ENCODE data around the gene TMEM132A.

TMEM132A gene

GRCh38 chr11:60913793-60914632 lies 10.2 kb upstream of the TMEM132A start, which contains the start of gene TMEM109:
TMEM109 (plus strand) TSS chr11:60914158; CDS start chr11:60919694, 5,536 bp downstream.
- H3K27ac ChIP-seq: peak within 1 kb of the TSS; percentile 90
- TF ChIP-seq, protein P1, sequence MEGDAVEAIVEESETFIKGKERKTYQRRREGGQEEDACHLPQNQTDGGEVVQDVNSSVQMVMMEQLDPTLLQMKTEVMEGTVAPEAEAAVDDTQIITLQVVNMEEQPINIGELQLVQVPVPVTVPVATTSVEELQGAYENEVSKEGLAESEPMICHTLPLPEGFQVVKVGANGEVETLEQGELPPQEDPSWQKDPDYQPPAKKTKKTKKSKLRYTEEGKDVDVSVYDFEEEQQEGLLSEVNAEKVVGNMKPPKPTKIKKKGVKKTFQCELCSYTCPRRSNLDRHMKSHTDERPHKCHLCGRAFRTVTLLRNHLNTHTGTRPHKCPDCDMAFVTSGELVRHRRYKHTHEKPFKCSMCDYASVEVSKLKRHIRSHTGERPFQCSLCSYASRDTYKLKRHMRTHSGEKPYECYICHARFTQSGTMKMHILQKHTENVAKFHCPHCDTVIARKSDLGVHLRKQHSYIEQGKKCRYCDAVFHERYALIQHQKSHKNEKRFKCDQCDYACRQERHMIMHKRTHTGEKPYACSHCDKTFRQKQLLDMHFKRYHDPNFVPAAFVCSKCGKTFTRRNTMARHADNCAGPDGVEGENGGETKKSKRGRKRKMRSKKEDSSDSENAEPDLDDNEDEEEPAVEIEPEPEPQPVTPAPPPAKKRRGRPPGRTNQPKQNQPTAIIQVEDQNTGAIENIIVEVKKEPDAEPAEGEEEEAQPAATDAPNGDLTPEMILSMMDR (conservative IDR thresholded peaks at IDR 0.05): no peak

DNA sequence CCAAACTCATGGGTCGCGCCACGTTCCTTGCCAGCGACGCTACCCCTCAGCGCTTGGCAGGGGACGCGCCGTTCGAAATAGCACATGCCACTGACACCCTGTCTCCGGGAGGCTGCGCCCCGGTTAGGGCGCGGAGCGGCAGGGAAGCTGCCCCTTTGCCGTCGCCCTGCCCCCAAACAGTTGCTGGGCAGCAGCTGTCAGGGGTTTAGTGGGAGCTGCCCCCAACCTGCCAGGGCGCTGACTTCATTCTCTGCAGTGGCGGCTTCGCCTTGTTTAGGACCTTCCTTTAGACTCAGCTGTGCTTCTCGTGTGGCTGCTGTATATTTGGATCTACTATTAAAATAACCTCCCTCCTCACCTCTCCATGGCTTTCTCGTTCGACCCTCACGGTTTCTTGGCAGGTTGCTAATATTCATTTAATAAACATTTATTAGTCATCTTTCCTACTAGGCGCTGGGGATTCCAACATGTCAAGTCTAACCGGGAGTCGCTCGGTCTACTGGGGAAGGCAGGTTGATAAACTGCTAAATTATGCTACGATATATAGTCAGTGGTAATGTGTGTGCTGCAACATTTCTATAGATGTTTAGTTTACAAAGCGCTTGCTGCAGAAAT lies 9.5 kb upstream of the TMEM132A start:
- H3K27ac ChIP-seq: peak overlapping the region; percentile 90
- TF ChIP-seq, protein P1 (conservative IDR thresholded peaks at IDR 0.05): no peak

DNA sequence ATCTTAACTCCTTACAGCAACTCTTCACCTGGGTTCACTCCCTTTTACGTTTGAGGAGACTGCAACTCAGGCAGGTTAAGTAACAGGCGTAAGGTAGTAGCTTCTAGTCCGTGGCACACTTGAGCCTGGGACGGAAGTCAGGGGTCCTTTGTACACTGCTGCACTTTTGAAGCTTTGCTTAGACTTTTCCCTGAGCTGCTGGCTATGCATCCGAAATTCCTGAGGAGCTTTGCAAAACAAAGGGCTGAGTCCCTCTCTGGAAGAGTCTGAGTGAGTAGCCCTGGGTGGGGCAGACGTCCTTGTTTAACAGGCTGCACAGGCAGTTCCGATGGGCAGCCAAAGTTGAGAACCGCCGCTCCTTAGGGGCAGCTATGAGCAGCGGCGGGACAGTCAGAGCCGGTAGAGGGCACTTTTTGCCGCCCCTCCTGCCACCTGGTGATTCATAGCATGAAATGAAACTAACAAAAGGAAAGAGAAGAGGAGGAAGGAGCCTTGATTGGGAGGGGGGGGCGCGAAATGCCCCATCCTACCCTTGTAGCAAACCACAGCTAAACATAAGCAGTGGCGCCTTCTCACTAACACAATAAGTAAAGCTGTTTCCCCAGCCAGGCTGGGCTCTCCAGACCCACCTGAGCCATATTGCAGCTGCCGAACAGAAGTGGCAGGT lies 8.9 kb upstream of the TMEM132A start:
- TF ChIP-seq, protein P1 (conservative IDR thresholded peaks at IDR 0.05): peak; percentile 62
- peak overlapping the region; percentile 90 for H3K27ac ChIP-seq

DNA sequence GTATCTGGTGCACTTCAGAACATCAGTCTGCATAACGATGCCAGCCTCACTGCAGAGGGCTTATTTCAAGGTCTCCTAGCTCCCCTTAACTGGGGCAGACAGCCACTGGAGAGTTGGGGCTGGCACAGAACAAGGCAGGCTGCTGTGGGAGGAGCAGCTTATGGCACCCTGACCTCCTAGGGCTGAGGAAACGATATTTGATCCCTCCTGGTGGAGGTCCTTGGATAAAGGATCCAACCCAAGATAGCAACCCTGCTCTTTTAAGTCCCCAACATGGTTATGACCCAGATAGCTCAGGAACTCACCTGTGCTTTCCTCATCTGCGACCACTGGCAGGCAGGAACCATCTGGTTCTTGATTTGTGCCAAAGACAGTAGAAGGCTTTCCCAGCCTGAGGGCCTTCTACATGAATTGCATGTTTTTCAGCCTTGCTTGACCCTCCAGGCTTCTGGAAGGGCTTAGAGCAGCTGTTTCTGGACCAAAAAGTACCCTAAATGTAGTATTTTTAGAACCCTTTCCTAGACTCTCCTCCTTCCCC lies 7.5 kb upstream of the TMEM132A start:
- H3K27ac ChIP-seq: no peak overlapping the region
- TF ChIP-seq, protein P1 (conservative IDR thresholded peaks at IDR 0.05): no peak

DNA sequence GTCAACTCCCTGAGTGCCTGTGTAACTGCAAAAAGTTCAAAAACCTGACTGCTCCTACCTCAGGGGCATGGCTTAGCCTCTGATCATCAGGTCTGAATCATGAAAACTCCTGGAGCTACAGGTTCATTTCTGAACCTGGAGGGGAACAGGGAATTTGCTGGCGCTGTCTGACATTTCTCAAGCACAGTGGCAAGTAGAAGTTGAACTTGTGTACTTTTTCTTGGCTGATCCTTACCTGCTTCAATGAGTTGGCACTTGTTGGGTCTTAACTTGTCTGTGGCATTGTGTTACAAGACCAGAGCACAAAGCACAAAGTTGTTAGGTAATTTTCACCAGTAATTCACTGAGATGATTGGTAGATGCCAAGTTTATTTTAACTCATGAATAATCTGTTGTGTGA lies 7.0 kb upstream of the TMEM132A start:
- TF ChIP-seq, protein P1 (conservative IDR thresholded peaks at IDR 0.05): no peak
- no peak overlapping the region for H3K27ac ChIP-seq

DNA sequence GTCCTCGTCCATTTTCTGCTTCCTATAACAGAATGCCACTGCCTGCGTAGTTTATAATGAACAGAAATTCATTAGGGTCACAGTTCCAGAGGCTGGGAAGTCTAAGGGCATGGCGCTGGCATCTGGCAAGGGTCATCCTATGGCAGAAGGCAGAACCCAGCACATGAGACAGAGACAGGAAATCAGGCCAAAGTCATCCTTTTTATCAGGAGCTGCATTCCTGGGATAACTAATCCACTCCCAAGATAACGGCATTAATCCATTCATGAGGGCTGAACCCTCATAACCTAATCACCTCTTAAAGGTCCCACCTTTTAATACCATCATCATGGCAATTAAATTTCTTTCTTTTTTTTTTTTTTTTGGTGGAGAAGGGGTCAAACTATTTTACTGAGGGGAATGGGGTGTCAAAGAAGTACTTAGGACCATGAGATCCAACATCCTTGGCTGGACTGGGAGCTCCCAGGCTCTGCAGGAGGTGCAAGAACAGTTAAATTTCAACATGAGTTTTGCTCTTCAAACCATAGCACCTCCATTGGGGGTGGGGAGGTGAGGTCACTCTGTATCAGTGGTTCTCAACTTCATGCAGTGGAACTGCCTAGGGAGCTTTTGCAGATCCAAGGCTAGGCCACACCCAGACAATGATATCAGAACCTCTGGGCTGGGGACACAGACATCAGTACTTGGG lies 5.9 kb upstream of the TMEM132A start:
- TF ChIP-seq, protein P1 (conservative IDR thresholded peaks at IDR 0.05): no peak
- H3K27ac ChIP-seq: no peak overlapping the region

All from VCaP (cell line).